ENCODE results near the gene PTH1R.

The PTH1R gene

DNA sequence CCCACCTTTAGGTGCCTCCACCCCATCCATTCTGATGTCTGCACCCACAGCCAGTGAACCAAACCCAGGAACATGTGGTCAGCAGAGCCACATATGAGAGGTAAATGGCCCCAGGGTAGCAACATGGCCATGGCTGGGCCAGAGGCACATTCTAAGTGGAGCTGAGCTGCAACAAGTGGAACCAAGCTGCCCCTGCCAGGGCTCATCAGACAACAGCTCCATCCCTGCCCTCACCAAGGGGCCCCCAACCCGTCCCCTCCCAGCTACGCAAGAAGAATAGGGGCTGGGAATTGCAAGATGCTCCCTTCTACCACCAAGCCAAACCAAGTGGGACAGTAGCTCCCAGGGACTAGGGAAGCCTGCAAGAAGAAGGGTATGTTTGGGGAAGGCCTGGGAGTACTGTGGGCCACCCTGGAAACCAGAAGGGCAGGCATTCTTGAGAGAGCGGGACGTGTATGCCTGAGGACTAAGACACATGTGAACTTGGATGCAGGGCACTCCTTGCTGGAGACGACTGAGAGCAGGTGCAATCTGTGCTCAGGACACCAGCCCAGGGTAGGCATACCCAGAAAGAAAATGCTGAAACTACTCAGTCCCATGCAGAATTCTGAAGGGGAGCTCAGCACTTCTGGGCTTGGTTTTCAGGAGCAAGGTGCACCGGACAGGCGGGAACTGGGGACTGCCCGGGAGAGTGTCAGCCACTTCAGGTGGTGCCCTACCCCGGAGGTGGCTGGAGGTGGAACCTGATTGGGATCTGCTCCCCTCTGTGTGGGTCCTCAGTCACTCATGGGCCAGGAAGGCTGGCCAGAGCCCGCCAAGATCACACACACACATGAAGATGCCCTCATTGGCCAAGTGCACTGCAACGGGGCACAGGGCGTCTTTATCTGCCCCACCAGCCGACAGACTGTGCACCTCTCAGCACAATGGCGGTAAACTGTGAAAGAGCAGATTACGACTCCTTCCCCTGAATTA lies 23.8 kb upstream of the PTH1R start:
- Histone ChIP-seq H3K27me3 (no peaks in the 10 kb centered on the region), H3K27ac (no peak overlapping the region), H3K4me1 (no peaks in the 10 kb centered on the region), H4K20me1 (peaks cover 0 to 4% (median 0%) of the 10 kb centered on the region in 11 experiments; a peak in 2 of 22 replicates), H3K36me3 (no peaks in the 10 kb centered on the region), H3K9ac (no peak overlapping the region), H3K9me3 (replicated peaks in 1 of 11) (no peaks in the 10 kb centered on the region), H3K4me2 (no peak overlapping the region), H3K4me3 (no peak overlapping the region)
- TF ChIP-seq Cebpa-rat (IDR thresholded peaks at IDR 0.05), result no peak

DNA sequence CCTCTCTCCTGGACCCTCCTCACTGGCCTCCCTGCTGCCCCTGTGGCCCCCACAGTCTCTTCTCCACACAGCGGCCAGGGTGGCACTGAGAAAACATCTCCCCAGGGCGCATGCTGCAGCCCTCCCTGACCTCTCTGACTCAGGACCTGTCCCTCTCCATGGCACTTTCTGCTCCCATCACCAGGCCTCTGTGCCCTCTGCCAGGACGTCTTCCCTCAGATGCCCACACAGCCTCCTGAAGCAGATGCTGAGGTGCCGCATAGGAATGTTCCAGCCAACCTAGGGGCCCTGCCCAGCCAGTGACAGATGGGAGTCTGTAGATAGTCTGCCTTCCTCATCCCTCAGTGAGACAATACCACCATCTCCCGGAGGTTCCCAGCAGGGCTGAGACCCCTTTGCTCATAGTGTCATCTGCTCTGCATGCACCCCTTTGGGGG lies 22.9 kb upstream of the PTH1R start:
- Histone ChIP-seq H3K36me3 (no peaks in the 10 kb centered on the region), H3K9me3 (replicated peaks in 1 of 11) (no peaks in the 10 kb centered on the region), H3K4me3 (no peak overlapping the region), H3K27me3 (no peaks in the 10 kb centered on the region), H4K20me1 (peaks cover 0 to 4% (median 0%) of the 10 kb centered on the region in 11 experiments; a peak in 2 of 22 replicates), H3K9ac (no peak overlapping the region), H3K4me2 (no peak overlapping the region), H3K4me1 (no peaks in the 10 kb centered on the region), H3K27ac (no peak overlapping the region)
- no peak for TF ChIP-seq Cebpa-rat (IDR thresholded peaks at IDR 0.05)

DNA sequence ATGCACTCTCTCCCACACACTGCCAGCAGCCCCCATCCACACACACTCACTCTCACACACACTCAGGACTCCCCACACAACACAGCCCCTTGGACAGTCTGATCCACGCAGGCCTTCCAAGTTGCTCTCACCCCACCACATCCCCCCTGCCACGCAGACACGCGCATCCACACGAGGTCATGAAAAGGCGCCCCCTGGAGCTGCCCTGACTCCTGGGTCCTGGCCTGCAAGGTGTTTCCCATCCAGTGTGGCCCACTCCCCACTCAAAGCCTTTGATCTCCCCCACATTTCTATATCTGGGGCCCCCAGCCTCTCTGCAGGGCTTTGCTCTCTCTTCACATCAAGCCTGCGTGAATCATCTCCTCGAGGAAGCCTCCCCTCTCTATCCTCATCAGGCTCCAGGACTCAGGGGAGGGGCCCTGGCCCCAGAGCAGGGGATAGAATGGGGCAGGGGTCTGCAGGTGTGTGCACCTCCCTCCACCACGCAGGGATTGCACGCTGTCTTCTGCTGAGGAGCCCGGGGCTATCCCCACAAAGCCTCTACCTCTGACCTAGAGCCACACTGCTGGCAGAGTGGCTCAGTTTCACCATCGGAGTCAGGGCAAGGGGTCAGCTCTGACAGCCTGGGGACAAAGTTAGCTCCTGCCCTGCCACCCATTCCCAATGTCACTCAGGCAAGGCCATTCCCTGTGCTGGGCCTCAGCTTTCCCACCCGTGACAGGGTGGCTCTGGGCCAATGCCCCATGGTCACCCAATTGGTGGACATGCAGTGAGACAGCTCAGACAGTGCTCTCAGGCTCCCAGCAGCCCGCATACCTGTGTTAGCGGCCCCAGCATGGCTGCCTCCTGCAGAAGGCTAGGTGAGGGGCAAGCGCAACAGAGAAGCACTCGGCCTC lies 20.7 kb upstream of the PTH1R start:
- no peak overlapping the region for H3K4me2 ChIP-seq
- H3K27ac ChIP-seq, result no peak overlapping the region
- no peaks in the 10 kb centered on the region for H3K9me3 ChIP-seq (replicated peaks in 1 of 11)
- no peak overlapping the region for H3K4me3 ChIP-seq
- peaks cover 0 to 4% (median 0%) of the 10 kb centered on the region in 11 experiments; a peak in 2 of 22 replicates for H4K20me1 ChIP-seq
- no peak overlapping the region for H3K9ac ChIP-seq
- peaks cover 5 to 15% (median 13%) of the 10 kb centered on the region in 10 experiments; a peak in 19 of 20 replicates for H3K4me1 ChIP-seq
- TF ChIP-seq Cebpa-rat (IDR thresholded peaks at IDR 0.05), result no peak
- no peaks in the 10 kb centered on the region for H3K36me3 ChIP-seq
- no peaks in the 10 kb centered on the region for H3K27me3 ChIP-seq

DNA sequence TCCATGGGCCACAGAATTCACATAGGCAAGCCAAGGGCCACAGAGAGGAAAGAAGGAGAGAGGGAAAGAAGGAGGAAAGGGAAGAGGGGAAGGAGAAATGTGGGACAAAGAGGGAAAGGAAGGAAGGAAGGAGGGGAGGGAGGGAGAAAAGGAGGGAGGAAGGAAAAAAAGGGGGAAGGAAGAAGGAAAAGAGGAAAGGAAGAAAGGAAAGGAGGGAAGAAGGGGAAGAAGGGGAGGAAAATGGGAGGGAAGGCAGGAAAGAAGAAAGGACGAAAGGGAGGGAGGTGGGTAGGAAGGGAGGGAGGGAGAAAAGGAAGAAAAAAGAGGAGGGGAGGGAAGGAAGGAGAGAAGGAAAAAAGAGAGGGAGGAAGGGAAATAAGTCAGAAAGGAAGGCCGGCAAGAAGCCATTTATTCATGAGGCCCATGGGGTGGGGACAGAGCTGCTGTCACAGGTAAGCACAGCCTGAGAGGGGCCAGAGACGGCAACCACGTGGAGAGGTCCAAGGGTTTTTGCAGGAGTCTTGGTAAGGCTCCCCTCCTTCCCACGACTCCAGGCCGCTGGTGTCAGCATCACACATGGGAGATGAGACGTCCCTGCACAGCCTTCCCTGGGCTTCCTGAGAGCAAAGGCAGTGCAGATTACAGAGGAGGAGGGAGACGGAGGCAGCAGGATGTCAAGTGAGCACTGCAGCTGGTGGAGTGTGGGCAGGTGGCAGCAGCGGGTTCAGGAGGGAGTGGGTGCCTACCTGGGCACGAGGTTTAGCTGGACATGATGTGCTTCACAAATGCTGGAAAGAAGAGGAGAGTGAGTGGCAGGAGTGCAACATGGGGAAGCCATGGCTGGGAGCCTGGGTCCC lies 19.8 kb upstream of the PTH1R start:
- H3K9me3 ChIP-seq (replicated peaks in 1 of 11), result no peaks in the 10 kb centered on the region
- no peak overlapping the region for H3K4me3 ChIP-seq
- no peaks in the 10 kb centered on the region for H3K27me3 ChIP-seq
- peaks cover 7 to 24% (median 21%) of the 10 kb centered on the region in 10 experiments; a peak in 19 of 20 replicates for H3K4me1 ChIP-seq
- no peak overlapping the region for H3K27ac ChIP-seq
- no peak overlapping the region for H3K4me2 ChIP-seq
- H3K36me3 ChIP-seq, result no peaks in the 10 kb centered on the region
- no peak overlapping the region for H3K9ac ChIP-seq
- no peak for TF ChIP-seq Cebpa-rat (IDR thresholded peaks at IDR 0.05)
- H4K20me1 ChIP-seq, result peaks cover 0 to 4% (median 0%) of the 10 kb centered on the region in 11 experiments; a peak in 2 of 22 replicates

DNA sequence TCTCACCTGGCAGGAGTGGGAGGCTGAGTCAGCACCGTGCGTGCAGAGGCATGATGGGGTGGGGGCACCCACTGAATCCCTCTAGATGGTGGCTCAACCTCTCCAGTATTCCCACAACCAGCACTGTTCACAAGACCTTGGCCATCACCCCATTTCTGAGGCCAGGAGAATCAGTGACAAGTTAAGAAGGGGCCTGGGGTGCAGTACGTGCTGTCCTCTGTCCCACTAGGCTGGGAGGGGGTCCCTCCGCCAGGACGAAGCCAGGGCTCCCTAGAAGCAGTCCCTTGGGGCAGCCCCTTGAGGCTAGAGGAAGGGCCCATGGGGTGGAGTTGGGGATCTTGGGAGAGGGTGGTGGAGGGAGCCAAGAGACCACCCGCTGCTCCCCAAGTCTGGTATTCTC lies 19.1 kb upstream of the PTH1R start:
- Histone ChIP-seq H3K9ac (no peak overlapping the region), H3K4me3 (no peak overlapping the region), H3K36me3 (no peaks in the 10 kb centered on the region), H3K9me3 (replicated peaks in 1 of 11) (no peaks in the 10 kb centered on the region), H3K27me3 (no peaks in the 10 kb centered on the region), H4K20me1 (peaks cover 0 to 4% (median 0%) of the 10 kb centered on the region in 11 experiments; a peak in 2 of 22 replicates), H3K27ac (no peak overlapping the region), H3K4me1 (peaks cover 7 to 29% (median 24%) of the 10 kb centered on the region in 10 experiments; a peak in 19 of 20 replicates), H3K4me2 (no peak overlapping the region)
- TF ChIP-seq Cebpa-rat (IDR thresholded peaks at IDR 0.05), result no peak

DNA sequence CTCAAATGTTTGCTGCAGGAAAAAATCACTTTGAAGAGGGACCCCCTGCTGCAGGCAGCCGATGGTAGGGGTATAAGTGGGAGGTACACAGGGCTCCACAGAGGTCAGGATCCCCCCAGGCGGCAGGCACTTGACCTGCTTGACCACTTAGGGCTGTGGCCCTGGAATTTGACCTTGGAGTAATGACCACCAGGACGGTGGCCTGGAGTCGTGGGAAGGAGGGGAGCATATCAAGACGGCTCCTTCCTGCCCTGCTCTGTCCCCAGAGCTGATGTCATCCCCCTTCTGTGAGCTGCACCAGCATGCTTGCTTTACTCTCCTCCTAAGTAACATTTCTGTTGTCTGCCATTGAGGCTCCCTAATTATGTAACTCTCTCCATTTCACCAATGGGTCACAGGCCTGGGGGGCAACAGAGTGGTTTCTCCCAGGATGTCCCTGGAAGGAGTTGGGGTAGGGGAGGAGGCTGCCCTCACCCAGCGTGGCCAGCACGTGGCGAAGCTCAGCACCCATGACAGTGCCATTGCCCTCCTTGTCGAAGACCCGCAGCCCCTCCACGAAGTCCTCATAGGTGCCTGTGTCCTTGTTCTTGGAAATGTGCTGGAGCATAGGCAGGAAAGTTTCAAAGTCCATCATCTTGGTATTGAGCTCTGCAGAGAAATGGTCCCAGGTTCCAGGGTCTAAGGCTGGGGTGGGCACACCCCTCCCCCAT lies 18.4 kb upstream of the PTH1R start:
- H3K36me3 ChIP-seq, result no peaks in the 10 kb centered on the region
- TF ChIP-seq Cebpa-rat (IDR thresholded peaks at IDR 0.05), result no peak
- H3K27ac ChIP-seq, result no peak overlapping the region
- peaks cover 0 to 4% (median 0%) of the 10 kb centered on the region in 11 experiments; a peak in 2 of 22 replicates for H4K20me1 ChIP-seq
- H3K9ac ChIP-seq, result no peak overlapping the region
- H3K4me2 ChIP-seq, result no peak overlapping the region
- no peaks in the 10 kb centered on the region for H3K9me3 ChIP-seq (replicated peaks in 1 of 11)
- no peak overlapping the region for H3K4me3 ChIP-seq
- H3K4me1 ChIP-seq, result peaks cover 7 to 35% (median 24%) of the 10 kb centered on the region in 10 experiments; a peak in 19 of 20 replicates
- H3K27me3 ChIP-seq, result no peaks in the 10 kb centered on the region

DNA sequence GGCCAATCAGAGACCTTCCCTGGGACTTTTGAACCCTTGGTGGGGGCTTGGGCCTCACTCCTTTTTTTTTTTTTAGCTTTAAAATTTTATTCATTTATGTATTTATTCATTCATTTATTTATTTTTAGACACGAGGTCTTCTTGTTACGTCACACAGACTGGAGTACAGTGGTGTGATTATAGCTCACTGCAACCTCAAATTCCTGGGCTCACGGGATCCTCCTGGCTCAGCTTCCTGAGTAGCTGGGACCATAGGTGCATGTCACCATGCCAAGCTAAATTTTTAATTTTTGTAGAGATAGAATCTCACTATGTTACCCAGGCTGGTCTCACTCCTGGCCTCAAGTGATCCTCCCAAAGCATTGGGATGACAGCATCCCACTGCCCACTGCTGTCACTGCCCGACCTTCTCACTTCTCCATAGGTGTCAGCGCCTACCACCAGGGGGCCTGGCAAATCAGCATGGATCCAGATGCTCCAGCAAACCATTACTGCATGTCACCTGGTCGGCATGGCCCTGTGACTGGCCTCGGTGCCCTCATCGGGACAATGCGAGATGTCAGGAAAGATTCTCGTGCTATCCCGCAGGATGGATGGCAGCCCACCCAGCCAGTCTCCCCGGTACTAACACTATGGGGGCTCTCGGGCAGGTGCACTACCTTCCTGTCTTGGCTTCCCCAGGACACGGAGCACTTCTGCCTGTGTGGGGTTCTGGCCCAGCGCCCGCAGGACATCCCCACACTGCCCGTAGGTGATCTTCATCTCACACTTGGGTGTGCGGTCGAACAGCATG lies 17.3 kb upstream of the PTH1R start:
- no peak overlapping the region; a peak in 1 of 22 replicates for H3K4me2 ChIP-seq
- H3K27me3 ChIP-seq, result no peaks in the 10 kb centered on the region

More for the DNA sequence above, 17.3 kb upstream of the PTH1R start:
- no peak for TF ChIP-seq Cebpa-rat (IDR thresholded peaks at IDR 0.05)
- Histone ChIP-seq H3K9me3 (replicated peaks in 1 of 11) (no peaks in the 10 kb centered on the region), H3K36me3 (no peaks in the 10 kb centered on the region), H4K20me1 (no peaks in the 10 kb centered on the region; a peak in 2 of 22 replicates), H3K27ac (no peak overlapping the region), H3K4me3 (no peak overlapping the region), H3K4me1 (peaks cover 7 to 45% (median 30%) of the 10 kb centered on the region in 10 experiments; a peak in 19 of 20 replicates), H3K9ac (no peak overlapping the region)

Data from BLaER1 treated with 17β-estradiol and CSF1 and Interleukin-3, amounts not matched to agents 10 nM and 100 nM (cell line).